ENCODE results near the gene GLRA2. TPM values are rescaled to one million over a fixed set of nuclear protein-coding genes. Genes with fewer than 3 reads are reported as not detected.

GLRA2 gene
- total and polyA plus RNA-seq, 10 of the 15 experiments (the other 5 are each of a cell fraction or from before 2014, with no cell fraction given), result 0.01 TPM; not detected in 9

DNA sequence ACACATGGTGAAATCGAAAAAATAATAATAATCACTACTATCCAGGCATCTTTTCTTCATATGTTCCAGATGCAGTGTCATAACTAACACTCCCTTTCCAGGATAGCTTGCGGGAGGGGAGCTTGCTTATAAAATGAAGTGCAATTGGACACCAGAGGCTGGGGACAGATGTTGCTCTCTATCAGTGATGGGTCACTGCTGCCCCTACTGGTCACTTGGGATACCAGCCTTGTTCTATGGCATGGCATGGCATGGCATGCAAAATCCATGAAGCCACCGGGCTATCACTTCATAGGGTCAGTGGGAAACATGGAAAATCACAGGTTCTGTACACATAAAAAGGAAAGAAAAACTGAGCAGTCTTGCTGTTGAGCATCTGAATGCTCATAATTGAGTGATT, 168.1 kb downstream of the GLRA2 start:
- no peaks in the 10 kb centered on the region for H3K79me2 ChIP-seq (ENCODE audit: control insufficient read depth, insufficient read depth, low read length)
- POLR2A ChIA-PET, result no interaction called here
- SMC1A ChIA-PET (ENCODE audit: uncharacterized antibody, unreplicated experiment), result interaction anchor here (0.6 to 1.6 kb wide), 5 partner anchors 12 to 705 kb away, joined by 3 read pairs; no protein-coding TSS in a partner anchor
- DNase-seq (ENCODE audit: low read depth, low spot score), result no peak
- H3K27me3 ChIP-seq (replicated peaks in 1 of 2; ENCODE audit: control insufficient read depth in 2 of 2, insufficient read depth in 2 of 2, low read length in 1 of 2), result no peaks in the 10 kb centered on the region
- intact Hi-C loops (cut with micrococcal nuclease; ENCODE audit: unreplicated experiment), result loop anchor here (2.0 to 10.0 kb wide), 4 partner anchors 169 to 653 kb away; partner anchors contain the start of gene GLRA2
- in situ Hi-C loops (cut with MboI), result no loop called here
- no TSS peak for BruUV-seq (replicated peaks)
- no peaks in the 10 kb centered on the region for H3K9me3 ChIP-seq (replicated peaks; ENCODE audit: control insufficient read depth, insufficient read depth, low read length)
- no peak overlapping the region for H3K4me2 ChIP-seq (ENCODE audit: control insufficient read depth, insufficient read depth)
- no peak overlapping the region for H3K27ac ChIP-seq (ENCODE audit: control insufficient read depth, insufficient read depth)
- TF ChIP-seq, protein P1, sequence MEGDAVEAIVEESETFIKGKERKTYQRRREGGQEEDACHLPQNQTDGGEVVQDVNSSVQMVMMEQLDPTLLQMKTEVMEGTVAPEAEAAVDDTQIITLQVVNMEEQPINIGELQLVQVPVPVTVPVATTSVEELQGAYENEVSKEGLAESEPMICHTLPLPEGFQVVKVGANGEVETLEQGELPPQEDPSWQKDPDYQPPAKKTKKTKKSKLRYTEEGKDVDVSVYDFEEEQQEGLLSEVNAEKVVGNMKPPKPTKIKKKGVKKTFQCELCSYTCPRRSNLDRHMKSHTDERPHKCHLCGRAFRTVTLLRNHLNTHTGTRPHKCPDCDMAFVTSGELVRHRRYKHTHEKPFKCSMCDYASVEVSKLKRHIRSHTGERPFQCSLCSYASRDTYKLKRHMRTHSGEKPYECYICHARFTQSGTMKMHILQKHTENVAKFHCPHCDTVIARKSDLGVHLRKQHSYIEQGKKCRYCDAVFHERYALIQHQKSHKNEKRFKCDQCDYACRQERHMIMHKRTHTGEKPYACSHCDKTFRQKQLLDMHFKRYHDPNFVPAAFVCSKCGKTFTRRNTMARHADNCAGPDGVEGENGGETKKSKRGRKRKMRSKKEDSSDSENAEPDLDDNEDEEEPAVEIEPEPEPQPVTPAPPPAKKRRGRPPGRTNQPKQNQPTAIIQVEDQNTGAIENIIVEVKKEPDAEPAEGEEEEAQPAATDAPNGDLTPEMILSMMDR (IDR thresholded peaks at IDR 0.05 in 2 of 3, conservative IDR thresholded peaks at IDR 0.05 in 1 of 3; ENCODE audit: control insufficient read depth in 2 of 3, extremely low read depth in 1 of 3, insufficient read depth in 1 of 3, low read depth in 3 of 3, low read length in 3 of 3), result peak; percentile 53 to 66 (median 64)
- TF ChIP-seq SMC3 (IDR thresholded peaks at IDR 0.05; ENCODE audit: borderline replicate concordance, low read length), result peak; percentile 33; the same call in 1 of the 2 replicates
- no peak for TF ChIP-seq LARP7 (IDR thresholded peaks at IDR 0.05)
- no peak for TF ChIP-seq EP300 (IDR thresholded peaks at IDR 0.05; ENCODE audit: borderline replicate concordance in 1 of 2, control insufficient read depth in 1 of 2, low read depth in 2 of 2, low read length in 2 of 2)
- TF ChIP-seq PAX8 (IDR thresholded peaks at IDR 0.05), result no peak
- peak; percentile 62 for TF ChIP-seq RAD21 (IDR thresholded peaks at IDR 0.05; ENCODE audit: insufficient read depth, low read depth, low read length)
- peak; percentile 96 for ATAC-seq
- RAD21 ChIA-PET (ENCODE audit: unreplicated experiment), result interaction anchor here (1.9 kb wide), 1 partner anchor 168 kb away, joined by 8 read pairs; the partner anchor contains the start of gene GLRA2
- FAIRE-seq, result no peak
- H3K9ac ChIP-seq (ENCODE audit: control insufficient read depth, insufficient read depth, low read length), result no peak overlapping the region
- no peaks in the 10 kb centered on the region for H3K36me3 ChIP-seq (ENCODE audit: control insufficient read depth in 2 of 2, insufficient read depth in 2 of 2, low read length in 1 of 2)
- no peak overlapping the region for H2AFZ ChIP-seq (ENCODE audit: control insufficient read depth, low read depth, low read length)
- no peaks in the 10 kb centered on the region for H4K20me1 ChIP-seq (ENCODE audit: control insufficient read depth, insufficient read depth)
- WGBS (ENCODE audit: insufficient coverage, insufficient replicate concordance, low lambda C conversion rate, missing lambda C conversion rate), result 51% methylated on average over 3 of the region's 3 CpGs
- H3K4me1 ChIP-seq (ENCODE audit: control insufficient read depth, insufficient read depth, low read length), result no peaks in the 10 kb centered on the region
- H3K4me3 ChIP-seq, result no peak overlapping the region
- CTCF ChIA-PET, result interaction anchor here (0.8 to 1.5 kb wide), 5 partner anchors 9 to 601 kb away, joined by 3 to 7 read pairs (median 4); partner anchors contain the start of gene GLRA2
